CD4-positive, alpha-beta memory T cell (primary cell): ENCODE data around the gene VEGFA. TPM values are rescaled to one million over a fixed set of nuclear protein-coding genes. Genes with fewer than 3 reads are reported as not detected.
A peak's percentile ranks its signal among the peaks of the same experiment; 100 is the strongest.

Experiments used
- CTCF ChIA-PET: fragments of 350-600 bp; sonication (Branson Sonifier 250); formaldehyde crosslinking; loops from one replicate; lab custom pipeline; 2021; ENCODE audit warnings: inconsistent platforms; ENCODE audit not compliant: partially characterized antibody; lab: Charles Lee
- POLR2A ChIA-PET: fragments of 350-600 bp; sonication (Branson Sonifier 250); formaldehyde crosslinking; loops from one replicate; lab custom pipeline; 2021; ENCODE audit not compliant: partially characterized antibody; lab: Charles Lee
- DNase-seq, 5 donors: peaks; one replicate each; pipeline versions ENCODE4 v3.0.0 to v3.0.0-alpha.2; 2020 to 2022; ENCODE audit warnings: mixed read lengths in 1 of 5
- H3K27ac ChIP-seq: one replicate; pipeline ENCODE4 v1.7.0; 2013; ENCODE audit warnings: low read depth, low read length
- H3K27me3 ChIP-seq: 2 replicates; pipeline ENCODE4 v1.7.0; 2013; ENCODE audit warnings: mild to moderate bottlenecking, low read length, moderate library complexity; ENCODE audit not compliant: insufficient read depth
- H3K36me3 ChIP-seq: 2 replicates; pipeline ENCODE4 v1.7.0; 2013; ENCODE audit warnings: mild to moderate bottlenecking, low read length, moderate library complexity; ENCODE audit not compliant: insufficient read depth
- H3K4me1 ChIP-seq: 2 replicates; pipeline ENCODE4 v1.7.0; 2013; ENCODE audit warnings: mild to moderate bottlenecking, low read length, moderate library complexity; ENCODE audit not compliant: insufficient read depth
- H3K4me3 ChIP-seq, 2 donors: one replicate each; pipeline ENCODE4 v1.7.0; 2013; ENCODE audit warnings: low read length in 2 of 2, mild to moderate bottlenecking in 1 of 2
- H3K9me3 ChIP-seq, 2 donors: one replicate each; pipeline ENCODE4 v1.7.0; 2013; ENCODE audit warnings: low read length in 2 of 2, control low read depth in 1 of 2; ENCODE audit not compliant: control insufficient read depth in 1 of 2
- H3K27ac Mint-ChIP-seq, 7 donors: one replicate each; pipeline ENCODE4 v1.8.0; 2020 to 2021; ENCODE audit warnings: mixed read lengths in 7 of 7, mild to moderate bottlenecking in 6 of 7, inconsistent platforms in 3 of 7, moderate library complexity in 3 of 7
- H3K27me3 Mint-ChIP-seq, 2 donors: one replicate each; pipeline ENCODE4 v1.8.0; 2020 to 2021; ENCODE audit warnings: mixed read lengths in 2 of 2
- H3K36me3 Mint-ChIP-seq, 2 donors: one replicate each; pipeline ENCODE4 v1.8.0; 2020 to 2021; ENCODE audit warnings: mixed read lengths in 2 of 2, inconsistent platforms in 1 of 2, mild to moderate bottlenecking in 1 of 2
- H3K4me1 Mint-ChIP-seq, 4 donors: one replicate each; pipeline ENCODE4 v1.8.0; 2020 to 2021; ENCODE audit warnings: mixed read lengths in 4 of 4, mild to moderate bottlenecking in 1 of 4
- H3K4me3 Mint-ChIP-seq, 8 donors: one replicate each; pipeline ENCODE4 v1.8.0; 2020 to 2021; ENCODE audit warnings: mixed read lengths in 8 of 8, mild to moderate bottlenecking in 7 of 8, moderate library complexity in 6 of 8, inconsistent platforms in 3 of 8
- H3K9me3 Mint-ChIP-seq, 8 donors: one replicate each; pipeline ENCODE4 v1.8.0; 2020 to 2021; ENCODE audit warnings: mixed read lengths in 8 of 8, mild to moderate bottlenecking in 5 of 8, inconsistent platforms in 3 of 8, moderate library complexity in 1 of 8
- intact Hi-C: fragments of 100-400 bp; cut with micrococcal nuclease; formaldehyde crosslinking; loops from one replicate; pipeline ENCODE4 v1.15.1; 2023
- polyA plus RNA-seq, 2 donors: library from polyadenylated mRNA; unstranded; fragments of 300-500 nt; fragmentation: Illumina TruSeq; gene quantifications; one replicate each; pipeline ENCODE4 v1.2.3, GENCODE V29; 2021
- total RNA-seq, 2 experiments: library from RNA; stranded (reverse); gene quantifications; one replicate each; pipeline ENCODE4 v1.2.3, GENCODE V29; 2021

VEGFA gene
- total and polyA plus RNA-seq, 4 experiments from 2014 or later: 0.29 to 1.1 TPM; not detected in 2

DNA sequence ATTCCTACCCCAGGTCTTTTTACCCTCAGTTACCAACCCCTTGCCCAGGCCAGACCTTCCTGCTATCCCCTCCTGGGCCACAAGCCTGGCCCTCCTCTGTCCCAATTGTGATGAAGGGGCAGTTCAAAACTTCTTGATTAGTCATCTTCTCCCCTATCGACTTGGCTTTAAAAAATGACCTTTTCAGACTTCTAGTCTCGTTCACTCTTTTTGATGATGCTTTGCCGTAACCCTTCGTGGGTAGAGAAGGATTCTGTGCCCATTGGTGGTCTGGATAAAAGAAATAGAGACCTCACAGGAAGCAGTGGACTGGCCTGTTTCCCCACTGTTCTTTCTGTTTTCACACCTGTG lies 5.5 kb downstream of the VEGFA start:
- peak overlapping the region in 1 of 7 donors; percentile 58 for H3K27ac Mint-ChIP-seq
- no peak overlapping the region for H3K27ac ChIP-seq
- H3K9me3 ChIP-seq: no peaks in the 10 kb centered on the region
- DNase-seq: no peak
- no peaks in the 10 kb centered on the region for H3K36me3 Mint-ChIP-seq
- ChIA-PET CTCF (interaction anchor here (0.8 to 1.8 kb wide), 3 partner anchors 30 to 311 kb away, joined by 3 to 9 read pairs (median 4); no protein-coding TSS in a partner anchor), POLR2A (no interaction called here)
- peaks cover 4% of the 10 kb centered on the region for H3K36me3 ChIP-seq
- H3K4me3 Mint-ChIP-seq: peak overlapping the region in 1 of 8 donors; percentile 22
- peaks cover 13 to 15% of the 10 kb centered on the region in 2 donors for H3K27me3 Mint-ChIP-seq
- H3K4me1 ChIP-seq: peaks cover 12% of the 10 kb centered on the region
- H3K4me1 Mint-ChIP-seq: peaks cover 6 to 30% (median 15%) of the 10 kb centered on the region in 4 donors
- no peak overlapping the region for H3K4me3 ChIP-seq
- intact Hi-C loops: loop anchor here (10.0 kb wide), 1 partner anchor 171 kb away; no protein-coding TSS in a partner anchor
- H3K27me3 ChIP-seq: peaks cover 5% of the 10 kb centered on the region
- H3K9me3 Mint-ChIP-seq: peaks cover 0 to 2% (median 0%) of the 10 kb centered on the region in 8 donors

DNA sequence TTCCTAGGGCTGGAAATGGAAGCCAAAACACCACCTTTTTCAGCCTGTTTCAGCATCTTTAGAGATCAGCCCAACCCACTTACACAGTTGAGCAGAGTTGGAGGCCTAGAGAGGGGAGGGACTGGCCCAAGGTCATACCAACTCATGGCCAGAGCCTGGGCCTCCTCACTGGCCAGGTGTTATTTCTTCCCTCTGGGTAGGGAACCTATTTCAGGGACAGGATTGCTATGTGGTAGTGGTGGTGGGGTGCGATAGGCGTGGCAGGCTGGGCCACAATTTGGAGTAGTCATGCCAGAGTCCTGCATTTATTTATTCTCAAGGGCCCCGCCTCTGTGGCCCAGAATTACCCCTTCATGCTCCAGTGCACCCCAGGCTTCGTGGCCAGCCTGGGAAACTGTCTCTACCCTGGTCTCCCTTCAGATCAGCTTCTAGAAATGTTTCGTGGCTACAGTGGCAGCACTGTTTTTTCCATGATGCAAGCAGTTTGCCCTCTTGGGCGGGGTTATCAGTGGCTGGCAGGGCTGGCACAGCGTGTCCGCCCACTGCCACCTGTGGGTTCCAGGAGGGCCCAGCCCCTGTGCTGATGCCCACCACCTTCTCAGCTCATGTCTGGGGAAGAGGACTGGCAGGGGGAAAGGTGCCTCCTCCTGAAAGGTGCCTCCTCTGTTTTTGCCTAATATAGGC lies 6.2 kb downstream of the VEGFA start:
- Histone ChIP-seq H3K9me3 (no peaks in the 10 kb centered on the region), H3K4me3 (no peak overlapping the region), H3K36me3 (peaks cover 4% of the 10 kb centered on the region), H3K27me3 (peaks cover 5% of the 10 kb centered on the region), H3K27ac (no peak overlapping the region), H3K4me1 (peaks cover 11% of the 10 kb centered on the region)
- ChIA-PET CTCF (interaction anchor here (1.2 to 1.4 kb wide), 3 partner anchors 8 to 303 kb away, joined by 3 to 7 read pairs (median 6); no protein-coding TSS in a partner anchor), POLR2A (no interaction called here)
- intact Hi-C loops: loop anchor here (10.0 kb wide), 1 partner anchor 171 kb away; no protein-coding TSS in a partner anchor
- Mint-ChIP-seq H3K9me3 (peaks cover 0 to 2% (median 0%) of the 10 kb centered on the region in 8 donors), H3K4me1 (peaks cover 6 to 29% (median 15%) of the 10 kb centered on the region in 4 donors), H3K36me3 (no peaks in the 10 kb centered on the region), H3K4me3 (no peak overlapping the region), H3K27me3 (peaks cover 13 to 15% of the 10 kb centered on the region in 2 donors), H3K27ac (no peak overlapping the region)
- no peak for DNase-seq

DNA sequence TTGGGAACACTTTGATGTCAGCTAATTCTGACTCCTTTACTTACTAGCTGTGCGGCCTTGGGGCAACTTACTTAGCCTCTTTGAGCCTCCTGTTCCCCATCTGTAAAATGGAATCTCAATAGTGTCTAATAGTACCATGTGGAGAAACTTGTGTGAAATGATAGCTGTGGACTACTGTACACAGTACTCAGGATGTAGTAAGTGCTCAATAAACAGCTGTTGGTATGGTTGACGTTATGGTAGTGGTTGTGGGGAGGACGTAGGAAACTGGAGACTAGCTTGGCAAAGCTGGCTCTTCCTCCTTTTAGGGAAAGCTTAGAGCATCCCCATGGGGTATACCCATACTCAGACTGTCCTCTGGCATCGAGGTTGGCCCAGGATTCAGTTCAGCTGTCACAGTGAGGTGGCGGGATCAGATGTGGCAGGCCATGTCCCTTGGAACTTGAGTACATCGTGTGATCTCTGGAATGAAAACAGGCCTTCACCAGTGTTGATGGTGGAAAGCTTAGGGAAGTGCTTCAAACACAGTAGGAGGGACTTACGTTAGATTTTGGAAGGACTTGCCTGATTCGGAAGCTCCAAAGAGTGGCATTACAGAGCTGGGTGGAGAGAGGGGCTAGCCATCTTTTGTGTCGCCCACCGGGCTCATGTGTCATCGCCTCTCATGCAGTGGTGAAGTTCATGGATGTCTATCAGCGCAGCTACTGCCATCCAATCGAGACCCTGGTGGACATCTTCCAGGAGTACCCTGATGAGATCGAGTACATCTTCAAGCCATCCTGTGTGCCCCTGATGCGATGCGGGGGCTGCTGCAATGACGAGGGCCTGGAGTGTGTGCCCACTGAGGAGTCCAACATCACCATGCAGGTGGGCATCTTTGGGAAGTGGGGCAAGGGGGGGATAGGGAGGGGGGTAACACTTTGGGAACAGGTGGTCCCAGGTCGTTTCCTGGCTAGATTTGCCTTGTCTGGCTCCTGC lies 7.1 kb downstream of the VEGFA start:
- H3K4me3 ChIP-seq: no peak overlapping the region
- H3K4me3 Mint-ChIP-seq: no peak overlapping the region

DNA sequence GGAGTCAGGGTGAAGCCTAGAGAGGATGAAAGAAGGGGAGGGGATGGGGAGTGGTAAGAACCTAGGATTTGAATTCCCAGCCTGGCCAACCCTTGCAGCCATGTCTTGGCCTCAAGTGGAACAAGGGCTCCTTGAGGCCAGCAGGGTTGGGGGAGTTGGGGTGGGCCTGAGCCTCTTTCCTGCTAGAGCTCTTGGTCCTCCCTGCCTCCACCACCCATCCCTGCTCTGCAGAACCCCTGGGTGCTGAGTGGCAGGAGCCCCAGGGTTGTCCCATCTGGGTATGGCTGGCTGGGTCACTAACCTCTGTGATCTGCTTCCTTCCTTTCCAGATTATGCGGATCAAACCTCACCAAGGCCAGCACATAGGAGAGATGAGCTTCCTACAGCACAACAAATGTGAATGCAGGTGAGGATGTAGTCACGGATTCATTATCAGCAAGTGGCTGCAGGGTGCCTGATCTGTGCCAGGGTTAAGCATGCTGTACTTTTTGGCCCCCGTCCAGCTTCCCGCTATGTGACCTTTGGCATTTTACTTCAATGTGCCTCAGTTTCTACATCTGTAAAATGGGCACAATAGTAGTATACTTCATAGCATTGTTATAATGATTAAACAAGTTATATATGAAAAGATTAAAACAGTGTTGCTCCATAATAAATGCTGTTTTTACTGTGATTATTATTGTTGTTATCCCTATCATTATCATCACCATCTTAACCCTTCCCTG lies 8.3 kb downstream of the VEGFA start:
- Histone ChIP-seq H3K4me3 (no peak overlapping the region), H3K4me1 (peaks cover 7% of the 10 kb centered on the region), H3K36me3 (peaks cover 4% of the 10 kb centered on the region), H3K27ac (no peak overlapping the region), H3K9me3 (no peaks in the 10 kb centered on the region), H3K27me3 (no peaks in the 10 kb centered on the region)
- no peak overlapping the region for H3K27ac Mint-ChIP-seq
- intact Hi-C loops: loop anchor here (10.0 kb wide), 1 partner anchor 173 kb away; no protein-coding TSS in a partner anchor
- H3K9me3 Mint-ChIP-seq: no peaks in the 10 kb centered on the region
- CTCF ChIA-PET: interaction anchor here (1.0 kb wide), 1 partner anchor 57 kb away, joined by 3 read pairs; no protein-coding TSS in a partner anchor
- no peaks in the 10 kb centered on the region for H3K36me3 Mint-ChIP-seq
- peaks cover 4 to 21% (median 12%) of the 10 kb centered on the region in 4 donors for H3K4me1 Mint-ChIP-seq
- H3K27me3 Mint-ChIP-seq: peaks cover 7% of the 10 kb centered on the region in 2 donors
- POLR2A ChIA-PET: interaction anchor here (1.1 kb wide), 1 partner anchor 7 kb away, joined by 3 read pairs; no protein-coding TSS in a partner anchor
- DNase-seq: no peak
- H3K4me3 Mint-ChIP-seq: no peak overlapping the region

More for the DNA sequence above, 7.1 kb downstream of the VEGFA start:
- DNase-seq: no peak
- ChIA-PET POLR2A (no interaction called here), CTCF (interaction anchor here (0.7 to 1.4 kb wide), 4 partner anchors 9 to 302 kb away, joined by 3 to 7 read pairs (median 4); no protein-coding TSS in a partner anchor)
- H3K9me3 ChIP-seq: no peaks in the 10 kb centered on the region
- Mint-ChIP-seq H3K36me3 (no peaks in the 10 kb centered on the region), H3K27me3 (peaks cover 11 to 13% of the 10 kb centered on the region in 2 donors), H3K9me3 (peaks cover 0 to 2% (median 0%) of the 10 kb centered on the region in 8 donors), H3K4me1 (peaks cover 6 to 28% (median 15%) of the 10 kb centered on the region in 4 donors), H3K27ac (peak overlapping the region in 2 of 7 donors; percentile 8 to 18)
- H3K36me3 ChIP-seq: peaks cover 4% of the 10 kb centered on the region
- intact Hi-C loops: loop anchor here (10.0 kb wide), 1 partner anchor 172 kb away; no protein-coding TSS in a partner anchor
- no peak overlapping the region for H3K27ac ChIP-seq
- peaks cover 8% of the 10 kb centered on the region for H3K4me1 ChIP-seq
- H3K27me3 ChIP-seq: peaks cover 5% of the 10 kb centered on the region

DNA sequence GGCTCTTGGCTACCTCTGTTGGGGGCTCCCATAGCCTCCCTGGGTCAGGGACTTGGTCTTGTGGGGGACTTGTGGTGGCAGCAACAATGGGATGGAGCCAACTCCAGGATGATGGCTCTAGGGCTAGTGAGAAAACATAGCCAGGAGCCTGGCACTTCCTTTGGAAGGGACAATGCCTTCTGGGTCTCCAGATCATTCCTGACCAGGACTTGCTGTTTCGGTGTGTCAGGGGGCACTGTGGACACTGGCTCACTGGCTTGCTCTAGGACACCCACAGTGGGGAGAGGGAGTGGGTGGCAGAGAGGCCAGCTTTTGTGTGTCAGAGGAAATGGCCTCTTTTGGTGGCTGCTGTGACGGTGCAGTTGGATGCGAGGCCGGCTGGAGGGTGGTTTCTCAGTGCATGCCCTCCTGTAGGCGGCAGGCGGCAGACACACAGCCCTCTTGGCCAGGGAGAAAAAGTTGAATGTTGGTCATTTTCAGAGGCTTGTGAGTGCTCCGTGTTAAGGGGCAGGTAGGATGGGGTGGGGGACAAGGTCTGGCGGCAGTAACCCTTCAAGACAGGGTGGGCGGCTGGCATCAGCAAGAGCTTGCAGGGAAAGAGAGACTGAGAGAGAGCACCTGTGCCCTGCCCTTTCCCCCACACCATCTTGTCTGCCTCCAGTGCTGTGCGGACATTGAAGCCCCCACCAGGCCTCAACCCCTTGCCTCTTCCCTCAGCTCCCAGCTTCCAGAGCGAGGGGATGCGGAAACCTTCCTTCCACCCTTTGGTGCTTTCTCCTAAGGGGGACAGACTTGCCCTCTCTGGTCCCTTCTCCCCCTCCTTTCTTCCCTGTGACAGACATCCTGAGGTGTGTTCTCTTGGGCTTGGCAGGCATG lies 9.2 kb downstream of the VEGFA start:
- no peak for DNase-seq
- Mint-ChIP-seq H3K36me3 (no peaks in the 10 kb centered on the region), H3K27me3 (peaks cover 2 to 4% of the 10 kb centered on the region in 2 donors), H3K27ac (no peak overlapping the region), H3K4me3 (no peak overlapping the region), H3K4me1 (peaks cover 2 to 17% (median 10%) of the 10 kb centered on the region in 4 donors), H3K9me3 (no peaks in the 10 kb centered on the region)
- CTCF ChIA-PET: no interaction called here
- intact Hi-C loops: loop anchor here (10.0 kb wide), 1 partner anchor 174 kb away; no protein-coding TSS in a partner anchor
- POLR2A ChIA-PET: interaction anchor here (1.1 kb wide), 1 partner anchor 8 kb away, joined by 3 read pairs; no protein-coding TSS in a partner anchor
- no peaks in the 10 kb centered on the region for H3K36me3 ChIP-seq
- no peaks in the 10 kb centered on the region for H3K9me3 ChIP-seq
- peaks cover 7% of the 10 kb centered on the region for H3K4me1 ChIP-seq
- no peak overlapping the region for H3K27ac ChIP-seq
- H3K27me3 ChIP-seq: no peaks in the 10 kb centered on the region
- H3K4me3 ChIP-seq: no peak overlapping the region

DNA sequence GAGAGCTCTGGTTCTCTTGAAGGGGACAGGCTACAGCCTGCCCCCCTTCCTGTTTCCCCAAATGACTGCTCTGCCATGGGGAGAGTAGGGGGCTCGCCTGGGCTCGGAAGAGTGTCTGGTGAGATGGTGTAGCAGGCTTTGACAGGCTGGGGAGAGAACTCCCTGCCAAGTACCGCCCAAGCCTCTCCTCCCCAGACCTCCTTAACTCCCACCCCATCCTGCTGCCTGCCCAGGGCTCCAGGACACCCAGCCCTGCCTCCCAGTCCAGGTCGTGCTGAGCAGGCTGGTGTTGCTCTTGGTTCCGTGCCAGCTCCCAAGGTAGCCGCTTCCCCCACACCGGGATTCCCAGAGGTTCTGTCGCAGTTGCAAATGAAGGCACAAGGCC lies 9.8 kb downstream of the VEGFA start:
- Histone ChIP-seq H3K36me3 (no peaks in the 10 kb centered on the region), H3K27ac (no peak overlapping the region), H3K27me3 (no peaks in the 10 kb centered on the region), H3K4me1 (peaks cover 3% of the 10 kb centered on the region), H3K4me3 (no peak overlapping the region), H3K9me3 (no peaks in the 10 kb centered on the region)
- Mint-ChIP-seq H3K27me3 (no peaks in the 10 kb centered on the region), H3K36me3 (no peaks in the 10 kb centered on the region), H3K9me3 (no peaks in the 10 kb centered on the region), H3K4me3 (no peak overlapping the region), H3K27ac (no peak overlapping the region), H3K4me1 (peaks cover under 1 to 10% (median 6%) of the 10 kb centered on the region in 4 donors)
- POLR2A ChIA-PET: interaction anchor here (1.1 kb wide), 1 partner anchor 9 kb away, joined by 3 read pairs; no protein-coding TSS in a partner anchor
- CTCF ChIA-PET: no interaction called here
- no peak for DNase-seq
- intact Hi-C loops: loop anchor here (10.0 kb wide), 1 partner anchor 175 kb away; no protein-coding TSS in a partner anchor
